HL-60 (cell line): ENCODE results near the gene TIE1.

Experiments
- CTCF ChIP-seq: IDR thresholded peaks from one replicate; pipeline ENCODE4 v1.5.1; 2011; ENCODE audit warnings: low read length, control low read depth, inconsistent platforms; ENCODE audit not compliant: insufficient read depth
- POLR2AphosphoS5 ChIP-seq: IDR thresholded peaks from 2 replicates; pipeline ENCODE4 v1.6.1; 2012; ENCODE audit warnings: low read depth

GRCh38 chr1:43319766-43320165 is 19.0 kb downstream of the TIE1 start:
- no peak for TF ChIP-seq CTCF
- TF ChIP-seq POLR2AphosphoS5: no peak
